CD4-positive, alpha-beta T cell treated with Interleukin-1 beta for 1 hour (primary cell): ENCODE data around the gene PIP4K2A.
"Not testable (repeated sequence)": the region's sequence is repeated elsewhere in the genome, so short reads cannot be mapped to it uniquely, and the experiment has no call there.

Experiments used
- DNase-seq, 2 donors: peaks; one replicate each; pipeline ENCODE4 v3.0.0-alpha.2; 2020 to 2022

PIP4K2A gene

GRCh38 chr10:22503315-22504088 lies 210.9 kb downstream of the PIP4K2A start:
- DNase-seq = peak in 1 of 2 donors; percentile 6

- no peak for DNase-seq
Measured at GRCh38 chr10:22501863-22502262, 212.5 kb downstream of the PIP4K2A start.

- DNase-seq = no peak
Measured at GRCh38 chr10:22501413-22501812, 213.0 kb downstream of the PIP4K2A start.

DNA sequence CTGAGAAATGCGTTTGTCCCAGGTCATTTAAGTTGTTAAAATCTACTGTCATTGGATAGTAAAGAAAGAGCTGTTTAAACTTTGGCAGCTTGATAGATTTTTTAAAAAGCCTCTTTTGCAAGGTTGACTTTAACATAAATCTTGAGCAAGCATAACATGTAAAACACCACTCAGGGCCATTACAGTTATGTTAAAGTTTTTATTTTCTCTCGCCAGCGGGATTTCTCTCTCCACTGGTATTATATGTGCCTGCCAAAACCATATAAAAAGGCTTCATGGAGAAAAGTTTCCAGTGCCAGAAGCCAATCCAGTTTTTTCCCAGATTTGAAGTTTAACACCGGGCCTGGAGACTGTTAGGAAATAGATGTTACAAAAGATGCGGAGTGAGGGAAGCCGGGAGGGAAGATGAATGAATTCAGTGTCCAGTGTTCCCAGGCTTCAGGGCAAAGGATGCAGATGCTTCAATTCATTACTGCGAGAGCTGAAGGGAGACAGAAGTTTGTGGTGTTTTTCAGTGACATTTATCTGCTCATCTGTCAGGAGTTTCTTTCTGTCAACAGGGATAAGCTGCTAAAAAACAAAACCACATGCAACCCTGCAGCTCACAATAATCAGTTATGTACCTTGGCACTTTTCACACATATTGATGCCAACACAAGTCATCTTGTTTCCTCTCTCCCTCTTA lies 213.6 kb downstream of the PIP4K2A start:
- DNase-seq = no peak

DNA sequence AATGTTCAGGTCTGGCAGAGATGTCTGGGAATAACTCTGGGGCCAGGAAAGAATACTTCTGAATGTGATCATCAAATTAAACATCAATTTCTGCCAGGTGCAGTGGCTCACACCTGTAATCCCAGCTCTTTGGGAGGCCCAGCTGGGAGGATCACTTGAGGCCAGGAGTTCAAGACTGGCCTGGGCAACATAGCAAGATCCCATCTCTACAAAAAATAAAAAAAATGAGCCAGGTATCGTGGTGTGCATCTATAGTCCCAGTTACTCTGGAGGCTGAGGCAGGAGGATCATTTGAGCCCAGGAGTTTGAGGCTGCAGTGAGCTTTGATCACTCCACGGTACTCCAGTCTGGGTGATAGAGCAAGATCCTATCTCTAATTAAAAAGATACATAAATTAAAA lies 214.4 kb downstream of the PIP4K2A start:
- not testable (repeated sequence) for DNase-seq

DNA sequence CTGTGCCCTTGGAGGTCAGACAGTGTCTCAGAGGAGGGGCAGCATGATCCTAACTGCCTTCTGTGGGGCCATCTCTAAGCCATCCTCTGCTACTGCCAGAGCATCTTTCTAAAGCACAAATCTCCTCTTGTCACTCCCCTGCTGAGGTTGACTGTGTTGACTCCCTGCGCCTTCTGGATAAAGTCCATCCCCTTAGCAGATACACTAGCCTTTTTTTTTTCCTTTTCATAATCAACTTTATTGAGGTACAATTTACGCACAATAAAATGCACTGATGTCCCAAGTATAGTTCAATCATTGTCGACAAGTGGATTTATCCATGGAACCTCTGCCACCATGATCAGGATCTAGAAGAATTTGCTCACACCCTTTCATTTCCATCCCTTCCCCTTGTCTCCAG lies 219.0 kb downstream of the PIP4K2A start:
- no peak for DNase-seq

GRCh38 chr10:22494007-22494406 lies 220.4 kb downstream of the PIP4K2A start:
- DNase-seq = no peak

- peak in 1 of 2 donors; percentile 37 for DNase-seq
Measured at GRCh38 chr10:22491931-22492615, 222.3 kb downstream of the PIP4K2A start.

DNA sequence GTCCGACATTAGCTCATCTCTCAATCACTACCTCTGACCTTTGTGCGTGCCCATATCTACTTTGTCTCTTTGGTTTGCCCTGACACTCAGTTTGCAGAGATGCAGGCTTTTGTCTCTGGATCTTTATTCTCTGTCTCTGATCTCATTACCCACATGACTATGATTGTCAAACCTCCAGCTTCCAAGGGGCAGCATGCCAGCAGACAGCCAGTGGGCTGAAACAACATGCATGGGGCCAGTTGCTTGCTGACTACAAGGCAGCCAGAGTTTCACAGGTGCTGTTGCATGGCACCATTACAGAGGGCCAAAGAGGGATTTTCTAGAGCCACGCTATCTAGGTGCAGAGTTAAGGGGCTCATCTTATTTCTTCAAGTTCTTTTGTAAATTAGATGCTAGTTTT lies 222.9 kb downstream of the PIP4K2A start:
- no peak for DNase-seq

GRCh38 chr10:22489975-22490374 lies 224.4 kb downstream of the PIP4K2A start:
- DNase-seq = no peak

GRCh38 chr10:22489467-22489866 lies 224.9 kb downstream of the PIP4K2A start:
- no peak for DNase-seq

DNA sequence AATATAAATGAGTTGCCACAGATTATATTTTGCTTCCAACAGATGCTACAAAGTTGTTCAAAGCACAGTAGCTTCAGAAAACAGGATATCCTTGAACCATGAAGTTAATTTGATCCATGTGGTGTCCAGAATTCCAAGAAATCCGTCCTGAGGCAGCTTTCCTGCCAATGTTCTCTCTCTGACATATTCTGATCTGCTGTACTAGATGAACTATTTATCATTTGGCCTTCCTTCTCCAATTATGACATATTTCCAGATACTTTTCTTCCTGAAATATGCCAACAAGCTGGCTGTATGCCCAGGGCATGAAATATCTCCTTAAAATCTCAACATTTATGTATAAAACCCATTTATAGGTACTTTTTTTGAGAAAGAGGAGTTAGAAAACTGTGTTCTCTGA lies 227.9 kb downstream of the PIP4K2A start:
- DNase-seq = no peak
